HG03039 (cell line): ENCODE results near the gene ARID2.

Source experiments
- ATAC-seq: cut with Tn5 transposase; IDR thresholded peaks from one replicate; pipeline ENCODE4 v1.9.1; 2021; ENCODE audit warnings: mild to moderate bottlenecking, moderate library complexity; ENCODE audit not compliant: unreplicated experiment

ARID2 gene

GRCh38 chr12:45849289-45849688 is 119.8 kb downstream of the ARID2 start:
- ATAC-seq = no peak

DNA sequence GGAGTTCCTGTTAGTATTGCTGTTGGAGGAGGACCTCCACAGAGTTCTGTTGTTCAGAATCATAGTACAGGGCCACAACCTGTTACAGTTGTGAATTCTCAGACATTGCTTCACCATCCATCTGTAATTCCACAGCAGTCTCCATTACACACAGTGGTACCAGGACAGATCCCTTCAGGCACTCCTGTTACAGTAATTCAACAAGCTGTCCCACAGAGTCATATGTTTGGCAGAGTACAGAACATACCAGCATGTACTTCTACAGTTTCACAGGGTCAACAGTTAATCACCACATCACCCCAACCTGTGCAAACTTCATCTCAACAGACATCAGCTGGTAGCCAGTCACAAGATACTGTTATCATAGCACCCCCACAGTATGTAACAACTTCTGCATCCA is 120.8 kb downstream of the ARID2 start:
- ATAC-seq = no peak

DNA sequence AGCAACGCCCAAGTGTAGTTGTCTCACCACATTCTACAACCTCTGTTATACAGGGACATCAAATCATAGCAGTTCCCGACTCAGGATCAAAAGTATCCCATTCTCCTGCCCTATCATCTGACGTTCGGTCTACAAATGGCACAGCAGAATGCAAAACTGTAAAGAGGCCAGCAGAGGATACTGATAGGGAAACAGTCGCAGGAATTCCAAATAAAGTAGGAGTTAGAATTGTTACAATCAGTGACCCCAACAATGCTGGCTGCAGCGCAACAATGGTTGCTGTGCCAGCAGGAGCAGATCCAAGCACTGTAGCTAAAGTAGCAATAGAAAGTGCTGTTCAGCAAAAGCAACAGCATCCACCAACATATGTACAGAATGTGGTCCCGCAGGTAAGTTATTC is 123.0 kb downstream of the ARID2 start:
- ATAC-seq = no peak

- ATAC-seq = no peak
Measured at GRCh38 chr12:45853550-45853949, 124.0 kb downstream of the ARID2 start.

DNA sequence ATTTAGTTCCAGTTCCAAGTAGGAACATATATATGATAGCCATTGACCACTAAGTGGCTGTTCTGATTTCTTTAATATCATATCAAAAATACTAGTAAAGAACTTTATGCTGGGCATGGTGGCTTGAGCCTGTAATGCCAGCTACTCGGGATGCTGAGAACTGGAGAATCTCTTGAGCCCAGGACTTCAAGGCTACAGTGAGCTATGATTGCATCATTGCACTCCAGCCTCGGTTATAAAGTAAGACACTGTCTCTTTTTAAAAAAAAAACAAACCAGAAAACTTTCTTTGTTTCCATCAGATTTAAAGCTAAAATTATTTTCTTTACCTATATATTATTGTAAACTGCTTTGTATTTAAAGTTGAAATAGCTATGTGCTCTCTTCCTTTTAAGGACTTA is 133.8 kb downstream of the ARID2 start:
- ATAC-seq = no peak

GRCh38 chr12:45866299-45866698 is 136.8 kb downstream of the ARID2 start:
- ATAC-seq = no peak

DNA sequence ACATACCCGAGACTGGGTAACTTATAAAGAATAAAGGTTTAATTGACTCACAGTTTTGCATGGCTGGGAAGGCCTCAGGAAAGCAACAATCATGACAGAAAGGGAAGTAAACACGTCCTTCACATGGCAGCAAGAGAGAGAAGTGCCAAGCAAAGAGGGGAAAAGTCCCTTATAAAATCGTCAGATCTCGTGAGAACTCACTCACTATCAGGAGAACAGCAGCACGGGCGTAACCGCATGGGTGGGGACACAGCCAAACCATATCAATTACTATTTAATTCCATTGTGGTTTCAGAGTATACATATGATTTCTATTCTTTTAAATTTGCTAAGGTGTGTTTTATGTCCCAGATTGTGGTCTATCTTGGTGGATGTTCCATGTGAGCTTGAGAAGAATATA is 142.9 kb downstream of the ARID2 start:
- ATAC-seq = no peak

DNA sequence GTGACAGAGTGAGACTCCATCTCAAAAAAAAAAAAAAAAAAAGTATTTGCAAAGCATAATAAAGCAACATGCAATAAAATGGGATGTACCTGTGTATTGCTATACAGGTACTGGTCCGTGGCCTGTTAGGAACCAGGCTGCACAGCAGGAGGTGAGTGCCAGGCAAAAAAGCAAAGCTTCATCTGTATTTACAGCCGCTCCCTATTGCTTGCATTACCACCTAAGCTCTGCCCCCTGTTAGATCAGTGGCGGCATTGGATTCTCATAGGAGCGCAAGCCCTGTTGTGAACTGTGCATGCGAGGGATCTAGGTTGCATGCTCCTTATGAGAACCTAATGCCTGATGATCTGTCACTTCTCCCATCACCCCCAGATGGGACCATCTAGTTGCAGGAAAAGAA is 147.6 kb downstream of the ARID2 start:
- ATAC-seq = no peak

GRCh38 chr12:45878630-45879255 is 149.2 kb downstream of the ARID2 start:
- no peak for ATAC-seq

- ATAC-seq = no peak
Measured at GRCh38 chr12:45879363-45879895, 149.9 kb downstream of the ARID2 start.

DNA sequence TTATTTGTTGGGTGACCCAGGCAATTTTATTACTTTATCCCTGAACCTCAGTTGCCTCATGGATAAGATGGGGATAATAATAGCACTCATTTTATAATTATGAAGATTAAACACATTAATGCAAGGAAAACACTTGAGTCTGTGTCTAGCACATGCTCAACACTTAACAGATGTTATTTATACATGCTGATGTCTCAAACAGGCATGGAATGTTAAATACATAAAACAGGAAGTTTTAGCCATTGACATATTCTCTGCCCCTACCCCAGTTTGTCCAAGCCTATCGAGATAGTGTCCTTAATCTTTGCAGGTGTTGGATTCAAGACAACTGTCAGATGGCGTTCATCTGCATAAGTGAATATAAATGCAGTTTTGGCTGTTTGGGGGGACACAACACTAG is 151.0 kb downstream of the ARID2 start:
- ATAC-seq = no peak

DNA sequence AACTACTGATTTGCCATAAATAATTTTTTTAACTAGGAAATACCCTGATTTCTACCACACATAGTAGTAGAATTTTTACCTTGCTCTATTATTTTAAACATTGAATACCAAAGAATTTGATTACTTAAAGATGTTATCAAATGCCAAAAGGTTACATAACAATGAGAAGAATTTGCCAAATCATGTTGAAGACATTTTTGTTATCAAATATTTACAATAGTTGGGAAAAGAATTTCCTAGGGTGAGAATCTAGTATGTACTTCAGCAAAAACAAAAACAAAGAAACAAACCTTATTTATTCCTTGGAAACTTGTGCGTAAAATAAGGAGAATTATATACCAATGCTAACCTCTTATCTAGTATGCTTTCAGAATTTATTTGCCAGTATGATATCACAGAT is 153.7 kb downstream of the ARID2 start:
- no peak for ATAC-seq

GRCh38 chr12:45886685-45887084 is 157.2 kb downstream of the ARID2 start:
- no peak for ATAC-seq

- ATAC-seq = no peak
Measured at GRCh38 chr12:45887544-45887943, 158.0 kb downstream of the ARID2 start.

GRCh38 chr12:45890276-45890675 is 160.8 kb downstream of the ARID2 start:
- no peak for ATAC-seq

DNA sequence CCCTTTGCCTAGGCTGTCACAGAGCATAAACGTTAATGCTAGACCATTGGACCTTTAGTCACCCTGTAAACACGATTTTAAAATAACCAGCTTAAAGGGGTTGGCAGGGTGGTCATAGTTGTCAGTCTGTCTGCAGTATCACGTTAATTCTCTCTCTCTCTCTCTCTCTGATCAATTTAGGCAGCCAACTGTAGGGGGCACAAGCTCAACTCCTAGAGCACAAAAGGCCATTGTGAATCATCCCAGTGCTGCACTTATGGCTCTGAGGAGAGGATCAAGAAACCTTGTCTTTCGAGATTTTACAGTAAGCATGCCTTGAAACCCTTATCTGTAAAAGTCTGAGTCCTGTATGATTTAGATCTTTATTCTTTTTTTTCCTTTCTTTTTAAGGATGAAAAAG is 163.7 kb downstream of the ARID2 start:
- ATAC-seq = no peak

DNA sequence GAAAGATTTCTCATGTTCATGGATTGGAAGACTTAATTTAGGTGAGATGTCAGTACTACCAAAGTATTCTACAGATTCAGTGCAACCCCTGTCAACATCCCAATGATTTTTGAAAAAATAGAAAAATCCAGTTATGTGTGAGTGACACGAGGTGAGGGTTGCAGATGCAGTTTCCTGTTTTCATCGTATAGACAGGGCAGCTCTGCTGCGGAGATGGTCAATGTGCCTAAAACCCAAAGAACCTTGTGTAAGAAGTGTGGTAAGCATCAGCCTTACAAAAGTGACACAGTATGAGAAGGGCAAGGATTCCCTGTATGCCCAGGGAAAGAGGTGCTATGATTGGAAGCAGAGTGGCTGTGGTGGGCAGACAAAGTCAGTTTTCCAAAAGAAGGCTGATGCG is 166.5 kb downstream of the ARID2 start:
- ATAC-seq = no peak

- no peak for ATAC-seq
Measured at GRCh38 chr12:45898094-45898493, 168.6 kb downstream of the ARID2 start.

GRCh38 chr12:45907955-45908354 is 178.4 kb downstream of the ARID2 start:
- ATAC-seq = peak; percentile 76

DNA sequence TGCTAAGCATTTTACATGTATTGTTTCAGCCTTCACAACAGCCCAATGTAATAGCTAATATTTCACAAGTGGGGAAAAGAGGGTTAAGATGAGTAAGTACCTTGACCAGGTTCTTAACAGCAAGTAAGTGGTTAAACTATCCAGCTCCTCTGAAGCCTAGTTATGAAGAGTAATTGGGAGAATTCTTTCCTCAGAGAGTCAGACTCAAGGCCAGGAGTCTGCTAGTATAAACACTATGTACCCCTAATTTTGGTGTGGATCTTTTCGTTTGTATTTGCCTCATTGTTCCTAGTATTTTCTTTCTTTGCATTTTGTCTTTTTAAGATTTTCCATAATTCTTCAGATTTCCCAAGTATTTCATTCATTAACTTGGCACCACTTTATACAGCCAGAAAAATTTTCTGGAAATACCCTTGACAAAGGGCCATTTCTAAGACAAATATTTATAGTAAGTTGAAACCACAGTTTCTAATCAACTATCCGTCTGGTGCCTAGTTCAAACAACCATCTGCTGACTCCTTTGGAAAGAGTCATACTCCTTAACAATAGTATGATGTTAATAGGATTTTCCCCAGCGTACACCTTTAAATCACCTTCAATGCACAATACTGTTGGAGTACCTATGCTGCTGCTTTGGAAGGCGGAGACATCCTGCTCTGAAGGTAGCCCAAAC is 179.7 kb downstream of the ARID2 start:
- no peak for ATAC-seq

DNA sequence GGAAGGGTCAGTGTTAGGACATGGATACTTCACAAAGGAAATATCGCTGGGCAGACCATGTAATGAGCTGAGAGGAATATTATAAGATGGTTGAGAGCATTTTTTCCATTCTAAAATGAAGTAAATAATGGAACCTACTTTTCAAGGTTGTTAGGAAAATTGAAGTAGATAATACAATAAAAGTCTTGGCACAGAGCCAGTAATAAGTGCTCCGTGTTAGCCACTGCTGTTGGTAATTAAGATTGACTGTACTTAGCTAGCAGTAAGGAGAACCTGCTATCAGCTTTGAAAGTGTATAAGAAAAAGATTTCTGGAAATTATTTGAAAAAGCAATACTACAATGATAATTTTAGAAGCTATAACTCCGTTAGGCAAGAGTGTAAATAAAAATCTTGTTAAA is 183.3 kb downstream of the ARID2 start:
- ATAC-seq = no peak

DNA sequence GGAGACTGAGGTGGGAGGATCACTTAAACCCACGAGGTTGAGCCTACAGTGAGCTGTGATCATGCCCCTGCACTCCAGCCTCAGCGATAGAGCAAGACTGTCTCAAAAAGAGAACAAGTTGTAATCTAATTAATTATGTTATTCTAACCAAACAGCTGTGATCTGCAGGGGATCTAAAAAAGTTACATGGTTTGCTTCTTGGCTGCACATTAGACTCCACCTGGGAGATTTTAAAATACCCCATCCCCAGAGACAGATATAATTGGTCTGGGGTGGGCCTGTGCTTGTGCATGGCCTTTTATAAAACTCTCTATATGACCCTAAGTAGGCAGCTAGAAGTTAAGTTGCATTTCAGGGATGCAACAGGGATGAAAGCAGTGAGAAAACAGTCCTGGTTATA is 184.1 kb downstream of the ARID2 start:
- ATAC-seq = no peak

DNA sequence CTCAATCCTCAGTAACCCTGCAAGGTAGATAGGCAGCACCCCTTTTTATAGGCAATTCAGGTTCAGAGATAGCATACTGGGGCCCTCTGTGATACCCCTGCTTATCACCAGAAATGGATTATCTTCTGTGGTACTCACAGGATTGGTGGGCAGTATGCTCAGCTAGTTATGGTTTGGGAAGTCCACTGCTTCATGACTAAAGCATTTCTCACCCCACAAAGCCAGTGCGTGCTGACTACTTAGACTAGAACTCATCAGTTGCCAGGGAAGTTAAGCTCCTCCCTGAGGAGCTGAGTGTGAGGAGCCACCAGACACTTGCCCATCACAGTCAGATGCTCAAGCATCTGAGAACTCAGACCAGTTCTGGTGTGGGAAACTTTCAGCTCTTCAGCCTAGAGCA is 184.6 kb downstream of the ARID2 start:
- ATAC-seq = no peak
